ENCODE results near the gene CNN2.

DNA sequence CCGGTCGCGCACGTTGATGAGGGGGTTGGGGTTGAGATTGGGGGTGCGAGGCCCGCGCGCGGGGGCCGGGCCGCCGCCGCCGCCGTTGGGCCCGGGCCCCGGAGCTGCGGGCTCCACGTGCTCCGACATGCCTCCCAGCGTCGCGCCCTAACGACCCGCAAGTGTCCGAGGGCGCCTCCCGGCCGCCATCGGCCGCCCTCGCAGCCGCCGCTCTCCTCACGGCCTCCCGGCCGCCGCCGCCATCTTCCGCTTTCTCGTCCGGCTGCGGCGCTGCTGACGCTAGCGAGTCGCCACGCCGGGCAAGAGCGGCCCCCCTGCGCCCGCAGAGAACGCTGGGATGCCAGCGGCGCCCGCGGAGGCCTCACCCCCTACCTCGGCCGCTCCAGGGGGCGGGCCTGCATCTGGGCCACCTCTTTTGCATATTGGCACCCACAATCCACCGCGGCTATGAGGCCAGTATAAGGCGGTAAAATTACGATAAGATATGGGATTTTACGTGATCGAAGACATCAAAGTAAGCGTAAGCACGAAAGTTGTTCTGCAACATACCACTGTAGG, 5.5 kb upstream of the CNN2 start, which contains the start of gene TMEM259:
- TF ChIP-seq, protein P1, sequence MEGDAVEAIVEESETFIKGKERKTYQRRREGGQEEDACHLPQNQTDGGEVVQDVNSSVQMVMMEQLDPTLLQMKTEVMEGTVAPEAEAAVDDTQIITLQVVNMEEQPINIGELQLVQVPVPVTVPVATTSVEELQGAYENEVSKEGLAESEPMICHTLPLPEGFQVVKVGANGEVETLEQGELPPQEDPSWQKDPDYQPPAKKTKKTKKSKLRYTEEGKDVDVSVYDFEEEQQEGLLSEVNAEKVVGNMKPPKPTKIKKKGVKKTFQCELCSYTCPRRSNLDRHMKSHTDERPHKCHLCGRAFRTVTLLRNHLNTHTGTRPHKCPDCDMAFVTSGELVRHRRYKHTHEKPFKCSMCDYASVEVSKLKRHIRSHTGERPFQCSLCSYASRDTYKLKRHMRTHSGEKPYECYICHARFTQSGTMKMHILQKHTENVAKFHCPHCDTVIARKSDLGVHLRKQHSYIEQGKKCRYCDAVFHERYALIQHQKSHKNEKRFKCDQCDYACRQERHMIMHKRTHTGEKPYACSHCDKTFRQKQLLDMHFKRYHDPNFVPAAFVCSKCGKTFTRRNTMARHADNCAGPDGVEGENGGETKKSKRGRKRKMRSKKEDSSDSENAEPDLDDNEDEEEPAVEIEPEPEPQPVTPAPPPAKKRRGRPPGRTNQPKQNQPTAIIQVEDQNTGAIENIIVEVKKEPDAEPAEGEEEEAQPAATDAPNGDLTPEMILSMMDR (IDR thresholded peaks at IDR 0.05; ENCODE audit: insufficient read depth, low read length), result no peak
- TF ChIP-seq, protein P2, sequence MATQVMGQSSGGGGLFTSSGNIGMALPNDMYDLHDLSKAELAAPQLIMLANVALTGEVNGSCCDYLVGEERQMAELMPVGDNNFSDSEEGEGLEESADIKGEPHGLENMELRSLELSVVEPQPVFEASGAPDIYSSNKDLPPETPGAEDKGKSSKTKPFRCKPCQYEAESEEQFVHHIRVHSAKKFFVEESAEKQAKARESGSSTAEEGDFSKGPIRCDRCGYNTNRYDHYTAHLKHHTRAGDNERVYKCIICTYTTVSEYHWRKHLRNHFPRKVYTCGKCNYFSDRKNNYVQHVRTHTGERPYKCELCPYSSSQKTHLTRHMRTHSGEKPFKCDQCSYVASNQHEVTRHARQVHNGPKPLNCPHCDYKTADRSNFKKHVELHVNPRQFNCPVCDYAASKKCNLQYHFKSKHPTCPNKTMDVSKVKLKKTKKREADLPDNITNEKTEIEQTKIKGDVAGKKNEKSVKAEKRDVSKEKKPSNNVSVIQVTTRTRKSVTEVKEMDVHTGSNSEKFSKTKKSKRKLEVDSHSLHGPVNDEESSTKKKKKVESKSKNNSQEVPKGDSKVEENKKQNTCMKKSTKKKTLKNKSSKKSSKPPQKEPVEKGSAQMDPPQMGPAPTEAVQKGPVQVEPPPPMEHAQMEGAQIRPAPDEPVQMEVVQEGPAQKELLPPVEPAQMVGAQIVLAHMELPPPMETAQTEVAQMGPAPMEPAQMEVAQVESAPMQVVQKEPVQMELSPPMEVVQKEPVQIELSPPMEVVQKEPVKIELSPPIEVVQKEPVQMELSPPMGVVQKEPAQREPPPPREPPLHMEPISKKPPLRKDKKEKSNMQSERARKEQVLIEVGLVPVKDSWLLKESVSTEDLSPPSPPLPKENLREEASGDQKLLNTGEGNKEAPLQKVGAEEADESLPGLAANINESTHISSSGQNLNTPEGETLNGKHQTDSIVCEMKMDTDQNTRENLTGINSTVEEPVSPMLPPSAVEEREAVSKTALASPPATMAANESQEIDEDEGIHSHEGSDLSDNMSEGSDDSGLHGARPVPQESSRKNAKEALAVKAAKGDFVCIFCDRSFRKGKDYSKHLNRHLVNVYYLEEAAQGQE (IDR thresholded peaks at IDR 0.05; ENCODE audit: insufficient replicate concordance, low read depth), result peak; percentile 69

Data from HL-60 (cell line).